ENCODE measurements around the gene ECD.
A peak's percentile ranks its signal among the peaks of the same experiment; 100 is the strongest.

GRCh38 chr10:73096449-73097304 lies 71.1 kb downstream of the ECD start, which contains the start of gene P4HA1:
- peak; percentile 65 for TF ChIP-seq CTCF (IDR thresholded peaks at IDR 0.05)
- TF ChIP-seq EZH2phosphoT487 (IDR thresholded peaks at IDR 0.05; ENCODE audit: borderline replicate concordance, low read depth), result no peak
- 0 out of 2 replicates have a peak, but pooled peaks have one; percentile 36 for TF ChIP-seq REST (IDR thresholded peaks at IDR 0.05; ENCODE audit: low read depth, low read length)
- TF ChIP-seq PBX3 (IDR thresholded peaks at IDR 0.05), result no peak; the same call in 1 of the 2 replicates
- peak; percentile 97 for TF ChIP-seq POLR2AphosphoS5 (IDR thresholded peaks at IDR 0.05; ENCODE audit: low read depth, low read length)
- TF ChIP-seq MAX (IDR thresholded peaks at IDR 0.05; ENCODE audit: low read depth), result peak; percentile 76
- TF ChIP-seq RFX5 (IDR thresholded peaks at IDR 0.05; ENCODE audit: low read length), result no peak
- 0 out of 4 replicates have a peak, but pooled peaks of 1 of the 2 experiments have one; percentile 7 for TF ChIP-seq EP300 (IDR thresholded peaks at IDR 0.05; ENCODE audit: borderline replicate concordance in 1 of 2, low read depth in 1 of 2, low read length in 1 of 2)
- TF ChIP-seq ELF1 (IDR thresholded peaks at IDR 0.05), result no peak
- TF ChIP-seq RCOR1 (IDR thresholded peaks at IDR 0.05; ENCODE audit: low read length), result peak; percentile 44; the same call in 1 of the 2 replicates
